Measurements from ENCODE around the gene LGALS3BP.
"Not testable (repeated sequence)": the region's sequence is repeated elsewhere in the genome, so short reads cannot be mapped to it uniquely, and the experiment has no call there.

LGALS3BP gene

DNA sequence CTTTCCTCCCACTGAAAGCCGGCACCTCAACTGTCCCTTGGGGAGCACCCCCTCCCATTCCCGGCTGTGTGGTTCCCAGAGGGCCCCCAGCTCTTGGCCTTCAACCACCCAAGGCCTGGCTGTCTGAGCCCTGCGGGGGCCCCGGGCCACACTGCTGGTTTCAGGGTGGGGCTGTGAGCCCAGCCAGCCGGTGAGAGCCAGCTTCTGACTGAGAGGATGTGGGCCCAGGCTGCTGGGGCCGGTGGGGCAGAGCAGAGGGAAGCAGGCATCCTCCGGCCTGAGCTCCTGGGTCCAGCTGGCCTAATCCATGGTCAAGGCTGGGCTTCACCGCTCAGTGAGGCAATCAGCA is 875 bp upstream of the LGALS3BP start:
- no peak for DNase-seq (ENCODE audit: low read depth)

GRCh38 chr17:78977997-78978973 is 1.4 kb downstream of the LGALS3BP start:
- no peak for DNase-seq (ENCODE audit: low read depth)

DNA sequence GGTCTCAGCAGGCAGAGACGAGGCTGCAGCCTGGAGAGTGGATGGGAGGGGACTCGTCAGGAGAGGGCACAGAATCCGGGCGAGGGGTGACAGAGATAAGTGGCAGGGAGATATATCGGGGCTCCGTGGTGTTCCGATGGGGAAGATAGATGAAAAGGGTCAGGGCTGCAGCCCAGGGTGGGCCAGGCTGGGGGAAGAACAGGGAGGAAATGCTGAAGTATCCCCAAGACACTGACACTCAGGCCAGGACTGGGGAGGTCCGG is 2.1 kb downstream of the LGALS3BP start:
- no peak for DNase-seq (ENCODE audit: low read depth)

DNA sequence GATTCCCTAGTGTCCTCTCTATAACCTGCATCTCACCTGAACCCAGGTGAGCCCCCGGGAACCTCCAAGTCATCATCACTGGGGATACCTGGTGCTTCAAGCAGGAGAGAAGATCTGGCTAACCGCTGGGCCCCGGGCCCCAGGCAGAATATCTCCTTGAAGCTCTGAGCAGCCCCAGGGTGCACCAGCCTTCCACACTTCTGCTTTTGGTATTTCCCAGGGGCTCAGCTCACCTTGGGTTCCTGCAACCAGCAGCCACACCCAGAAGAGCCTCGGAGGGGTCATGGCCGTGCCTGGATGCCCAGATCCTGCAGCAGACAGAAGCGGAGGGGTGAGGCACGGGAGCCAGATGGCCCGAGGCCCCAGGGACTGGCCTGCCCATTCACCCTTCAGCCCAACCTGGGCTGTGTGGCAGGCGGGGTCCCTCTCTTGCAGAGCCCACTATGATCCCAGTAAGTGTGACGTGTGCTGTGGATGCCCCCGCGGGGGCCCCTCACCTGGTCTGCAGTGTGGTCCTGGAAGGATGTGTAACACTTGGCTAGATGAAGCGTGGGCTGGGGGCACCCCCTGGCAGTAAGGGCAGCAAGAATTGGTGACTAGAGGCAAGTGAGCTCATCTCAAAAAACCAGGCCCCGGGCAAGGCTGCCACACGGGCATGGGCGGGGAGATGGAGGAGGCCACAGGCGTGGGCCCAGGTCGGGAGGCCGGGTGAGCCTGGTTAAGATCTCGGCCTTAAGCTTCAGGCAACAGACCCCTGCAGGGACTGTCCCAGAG is 2.6 kb downstream of the LGALS3BP start:
- DNase-seq (ENCODE audit: low read depth): no peak

DNA sequence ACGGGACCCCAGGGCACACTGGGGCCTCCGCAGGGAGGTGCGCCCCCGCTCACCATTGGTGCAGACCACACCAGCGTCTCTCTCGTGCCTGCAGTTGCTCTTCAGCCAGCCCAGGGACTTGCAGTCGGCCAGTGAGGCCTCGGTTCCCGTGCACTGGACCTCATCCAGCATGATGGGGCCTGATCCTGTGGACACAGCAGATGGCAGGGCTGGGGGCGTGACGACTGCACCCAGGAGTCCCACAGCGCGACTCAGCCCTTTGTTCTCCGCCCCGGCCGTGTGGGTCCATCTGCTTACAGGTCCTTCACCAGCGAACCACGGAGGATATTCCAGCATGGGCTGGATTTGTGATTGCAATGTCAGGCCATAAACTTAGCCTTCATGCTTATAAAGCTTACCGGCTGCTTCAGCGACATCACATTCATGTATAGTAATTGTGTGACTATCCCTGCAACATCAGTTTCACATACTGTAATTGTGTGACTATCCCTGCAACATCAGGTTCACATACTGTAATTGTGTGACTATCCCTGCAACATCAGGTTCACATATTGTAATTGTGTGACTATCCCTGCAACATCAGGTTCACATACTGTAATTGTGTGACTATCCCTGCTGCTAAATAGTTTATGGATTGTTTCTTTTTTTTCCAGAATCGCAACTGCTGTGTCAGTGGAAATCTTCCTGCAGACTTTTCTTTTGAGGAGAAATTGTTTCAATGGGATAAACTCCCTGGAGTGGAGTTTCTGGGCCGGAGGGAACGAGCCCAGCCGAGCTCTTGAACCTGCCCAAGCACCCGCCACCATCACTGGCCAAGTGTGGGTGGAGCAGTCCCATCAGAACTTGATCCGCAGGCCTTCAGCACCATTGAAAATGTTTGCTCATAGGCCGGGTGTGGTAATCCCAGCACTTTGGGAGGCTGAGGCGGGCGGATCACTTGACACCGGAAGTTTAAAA is 4.8 kb downstream of the LGALS3BP start:
- DNase-seq (ENCODE audit: low read depth): no peak

DNA sequence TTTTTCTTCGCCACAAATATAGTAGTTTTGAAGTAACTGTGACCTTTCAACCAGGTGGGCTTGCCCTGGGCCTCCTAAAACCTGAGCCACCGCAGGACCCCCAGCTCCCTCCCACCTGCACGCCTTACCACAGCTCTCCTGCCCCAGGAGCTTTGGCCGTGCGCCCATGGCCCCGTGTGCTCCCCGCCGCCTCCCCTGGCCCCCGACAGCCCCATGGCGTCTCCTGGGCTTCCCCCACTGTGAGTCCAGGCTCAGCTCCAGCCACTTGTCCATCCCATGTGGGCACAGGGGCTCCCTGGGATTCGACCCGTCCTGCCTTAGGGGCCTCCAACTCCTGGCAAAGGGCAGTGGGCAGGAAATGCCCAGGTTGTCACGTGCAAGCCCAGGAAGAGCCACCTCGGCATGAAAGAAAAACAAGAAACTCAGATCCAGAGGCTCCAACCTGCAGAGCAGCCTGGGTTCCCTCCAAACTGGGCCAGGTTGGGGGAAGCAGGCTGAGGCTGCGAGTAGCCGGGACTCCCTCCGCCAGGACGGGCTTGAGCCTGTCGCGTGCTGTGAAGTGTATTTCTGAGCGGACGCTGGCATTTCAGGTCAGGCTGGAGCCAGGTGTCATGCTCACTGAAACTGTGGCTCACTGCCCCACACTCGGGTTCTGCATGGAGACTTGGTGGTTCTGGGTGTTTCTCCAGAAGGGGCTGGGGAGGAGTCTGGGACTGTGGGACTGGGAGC is 5.8 kb downstream of the LGALS3BP start:
- no peak for DNase-seq (ENCODE audit: low read depth)

DNA sequence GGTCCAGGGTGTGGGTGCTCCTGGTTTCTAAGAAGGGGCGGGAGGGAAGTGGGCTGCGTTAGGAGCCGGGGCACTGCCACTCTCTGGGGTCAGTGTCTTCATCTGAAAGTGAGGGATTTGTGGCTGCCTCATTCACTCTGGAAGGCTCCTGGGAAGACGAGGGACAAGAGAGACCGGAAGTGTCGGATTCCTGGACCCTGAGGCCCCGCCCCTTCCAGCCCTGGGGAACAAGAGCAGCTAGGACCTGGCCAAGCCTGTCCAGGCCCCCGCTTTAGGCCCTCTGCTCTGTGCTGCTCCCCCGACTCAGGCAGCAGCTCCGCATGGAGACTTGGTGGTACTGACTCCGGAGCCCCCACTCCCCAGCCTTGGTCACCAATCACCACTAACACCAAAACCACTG is 6.5 kb downstream of the LGALS3BP start:
- DNase-seq (ENCODE audit: low read depth): no peak

DNA sequence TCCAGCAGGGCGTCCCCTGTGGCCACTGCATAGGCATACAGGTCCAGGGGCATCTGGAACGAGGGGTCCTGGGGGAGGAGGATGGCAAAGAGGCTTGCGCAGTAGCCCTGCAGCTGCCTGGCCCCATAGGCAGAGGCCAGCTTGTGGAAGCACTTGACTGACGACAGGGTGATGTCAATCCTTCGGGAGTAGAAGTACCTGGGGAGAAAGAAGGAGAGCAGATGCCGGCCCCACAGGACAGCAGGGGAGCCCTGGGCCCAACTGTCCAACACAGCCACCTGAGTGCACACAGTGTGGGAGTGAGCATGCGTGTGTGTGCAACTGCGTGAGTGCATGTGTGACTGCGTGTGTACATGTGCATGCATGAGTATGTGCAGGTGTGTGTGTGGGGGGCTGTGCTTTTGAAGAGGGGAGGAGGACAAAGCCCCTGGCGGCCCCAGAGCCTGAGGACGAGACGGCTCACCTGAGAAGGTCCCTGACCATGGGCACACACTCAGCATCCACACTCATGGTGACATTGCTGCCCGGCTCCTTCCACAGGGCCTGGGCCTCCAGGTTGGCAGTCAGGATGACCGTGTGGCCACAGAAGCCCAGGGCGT is 7.1 kb downstream of the LGALS3BP start:
- DNase-seq (ENCODE audit: low read depth): no peak

- DNase-seq (ENCODE audit: low read depth): no peak
Measured at GRCh38 chr17:78971756-78972506, 7.8 kb downstream of the LGALS3BP start.

- peak; percentile 65 for DNase-seq (ENCODE audit: low read depth)
Measured at GRCh38 chr17:78970834-78971755, 8.6 kb downstream of the LGALS3BP start.

- no peak for DNase-seq (ENCODE audit: low read depth)
Measured at GRCh38 chr17:78969865-78970264, 9.9 kb downstream of the LGALS3BP start.

GRCh38 chr17:78967782-78968362 is 11.9 kb downstream of the LGALS3BP start:
- DNase-seq (ENCODE audit: low read depth): no peak

DNA sequence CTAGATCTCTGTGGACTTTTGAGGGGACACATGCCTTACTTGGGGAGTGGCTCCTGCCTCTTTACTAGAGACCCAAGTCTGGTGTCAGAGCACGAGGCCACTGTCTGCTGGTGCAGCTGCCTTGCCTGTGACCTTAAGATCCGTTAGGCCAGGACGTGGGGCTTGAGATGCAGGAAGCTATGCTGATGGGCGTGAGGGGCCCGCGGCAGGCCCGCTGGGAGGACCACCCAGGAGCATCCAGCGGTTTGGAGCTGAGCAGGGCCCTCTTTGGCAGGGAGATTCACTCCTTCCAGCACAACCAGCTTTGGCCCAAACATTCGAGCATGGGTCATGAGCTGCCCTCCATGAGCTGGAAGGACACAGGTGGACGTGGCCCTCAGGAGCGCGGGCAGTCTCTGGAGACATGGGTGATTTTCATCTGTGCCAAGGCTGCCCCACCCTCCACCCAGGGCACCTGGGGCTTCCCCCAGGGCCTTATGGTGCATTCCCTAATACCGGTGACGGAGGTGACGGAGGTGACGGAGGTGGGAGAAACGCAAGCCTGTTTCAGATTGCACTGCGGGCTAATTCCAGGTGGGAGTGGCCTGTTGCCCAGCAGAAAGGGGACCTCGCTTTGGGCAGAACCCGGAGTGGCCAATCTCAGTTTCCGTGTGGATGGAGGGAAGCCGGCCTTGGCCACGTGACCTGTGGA is 12.7 kb downstream of the LGALS3BP start:
- DNase-seq (ENCODE audit: low read depth): no peak

DNA sequence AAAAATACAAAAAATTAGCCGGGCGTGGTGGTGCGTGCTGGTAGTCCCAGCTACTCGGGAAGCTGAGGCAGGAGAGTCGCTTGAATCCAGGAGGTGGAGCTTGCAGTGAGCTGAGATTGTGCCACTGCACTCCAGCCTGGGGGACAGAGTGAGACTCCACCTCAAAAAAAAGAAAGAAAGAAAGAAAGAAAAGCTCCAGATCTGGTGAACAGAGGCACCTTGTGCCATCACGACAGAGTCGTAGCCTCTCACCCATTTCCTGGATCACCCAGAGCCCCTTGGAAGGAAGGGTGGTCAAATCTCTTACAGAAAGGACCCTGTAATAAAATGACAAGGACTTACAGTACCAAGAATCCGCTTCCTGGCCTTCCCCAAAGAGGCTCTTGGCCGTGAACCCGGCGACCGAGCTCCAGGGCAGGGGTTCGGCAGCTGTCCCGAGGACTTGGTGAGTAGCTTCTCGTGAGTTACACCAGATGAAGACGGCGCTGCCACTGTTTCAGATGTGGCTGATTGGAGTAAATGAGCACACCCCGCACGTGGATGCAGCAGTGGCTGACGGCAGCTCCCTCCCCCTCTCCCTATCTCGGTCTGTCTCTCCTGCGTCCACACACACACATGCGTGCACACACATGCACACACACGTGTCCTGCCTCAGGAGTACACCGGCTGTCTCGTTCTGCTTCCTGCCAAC is 13.5 kb downstream of the LGALS3BP start:
- DNase-seq (ENCODE audit: low read depth): no peak

GRCh38 chr17:78965491-78965924 is 14.2 kb downstream of the LGALS3BP start:
- no peak for DNase-seq (ENCODE audit: low read depth)

- no peak for DNase-seq (ENCODE audit: low read depth)
Measured at GRCh38 chr17:78963378-78963777, 16.3 kb downstream of the LGALS3BP start.

DNA sequence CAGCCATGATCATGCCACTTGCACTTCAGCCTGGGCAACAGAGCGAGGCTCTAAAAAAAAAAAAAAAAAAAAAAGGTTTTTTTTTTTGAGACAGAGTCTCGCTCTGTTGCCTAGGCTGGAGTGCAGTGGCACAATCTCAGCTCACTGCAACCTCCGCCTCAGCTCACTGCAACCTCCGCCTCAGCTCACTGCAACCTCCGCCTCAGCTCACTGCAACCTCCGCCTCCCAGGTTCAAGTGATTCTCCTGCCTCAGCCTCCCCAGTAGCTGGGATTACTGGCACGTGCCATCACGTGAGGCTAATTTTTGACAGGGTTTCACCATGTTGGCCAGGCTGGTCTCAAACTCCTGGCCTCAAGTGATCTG is 16.8 kb downstream of the LGALS3BP start:
- DNase-seq (ENCODE audit: low read depth): not testable (repeated sequence)

Measured in stimulated activated CD8-positive, alpha-beta memory T cell treated with anti-CD3 and anti-CD28 coated beads, Interleukin-7, amount 100 ng/mL, for 24 hours (primary cell).